ENCODE data around the gene CHD6. TPM values are rescaled to one million over a fixed set of nuclear protein-coding genes. Genes with fewer than 3 reads are reported as not detected.

Gene CHD6
- total RNA-seq, 2 donors from 2014 or later, result 16.5 to 21.4 TPM

GRCh38 chr20:41580350-41580749 lies 37.8 kb downstream of the CHD6 start:
- H3K27ac Mint-ChIP-seq, result no peak overlapping the region
- no peak for ATAC-seq (replicated peaks)
- no peaks in the 10 kb centered on the region for H3K9me3 Mint-ChIP-seq
- no peaks in the 10 kb centered on the region for H3K27me3 Mint-ChIP-seq
- H3K4me1 Mint-ChIP-seq, result peaks cover 12% of the 10 kb centered on the region
- H3K4me3 Mint-ChIP-seq, result no peak overlapping the region
- H3K36me3 Mint-ChIP-seq (ENCODE audit: low read depth), result peaks cover 9% of the 10 kb centered on the region

- H3K4me1 Mint-ChIP-seq, result peaks cover 22% of the 10 kb centered on the region
- H3K4me3 Mint-ChIP-seq, result no peak overlapping the region
- peak overlapping the region; percentile 1 for H3K27ac Mint-ChIP-seq
- no peaks in the 10 kb centered on the region for H3K9me3 Mint-ChIP-seq
- no peak for ATAC-seq (replicated peaks)
- no peaks in the 10 kb centered on the region for H3K36me3 Mint-ChIP-seq (ENCODE audit: low read depth)
- H3K27me3 Mint-ChIP-seq, result no peaks in the 10 kb centered on the region
Observed at GRCh38 chr20:41577129-41578009, 40.8 kb downstream of the CHD6 start.

- Mint-ChIP-seq H3K36me3 (ENCODE audit: low read depth) (no peaks in the 10 kb centered on the region), H3K4me3 (no peak overlapping the region), H3K27me3 (no peaks in the 10 kb centered on the region), H3K27ac (no peak overlapping the region), H3K9me3 (no peaks in the 10 kb centered on the region), H3K4me1 (peaks cover 33% of the 10 kb centered on the region)
- ATAC-seq (replicated peaks), result no peak
Observed at GRCh38 chr20:41575412-41575811, 42.8 kb downstream of the CHD6 start.

- H3K36me3 Mint-ChIP-seq (ENCODE audit: low read depth), result no peaks in the 10 kb centered on the region
- ATAC-seq (replicated peaks), result no peak
- H3K27me3 Mint-ChIP-seq, result no peaks in the 10 kb centered on the region
- no peak overlapping the region for H3K4me3 Mint-ChIP-seq
- no peak overlapping the region for H3K27ac Mint-ChIP-seq
- H3K9me3 Mint-ChIP-seq, result no peaks in the 10 kb centered on the region
- H3K4me1 Mint-ChIP-seq, result peaks cover 33% of the 10 kb centered on the region
Observed at GRCh38 chr20:41574802-41575389, 43.3 kb downstream of the CHD6 start.

- peak overlapping the region; percentile 23 for H3K4me3 Mint-ChIP-seq
- no peaks in the 10 kb centered on the region for H3K9me3 Mint-ChIP-seq
- H3K27ac Mint-ChIP-seq, result peak overlapping the region; percentile 34
- H3K27me3 Mint-ChIP-seq, result no peaks in the 10 kb centered on the region
- H3K36me3 Mint-ChIP-seq (ENCODE audit: low read depth), result no peaks in the 10 kb centered on the region
- no peak for ATAC-seq (replicated peaks)
- H3K4me1 Mint-ChIP-seq, result peaks cover 36% of the 10 kb centered on the region
Observed at GRCh38 chr20:41573955-41574354, 44.2 kb downstream of the CHD6 start.

GRCh38 chr20:41572010-41572572 lies 46.1 kb downstream of the CHD6 start:
- ATAC-seq (replicated peaks), result no peak
- peaks cover 29% of the 10 kb centered on the region for H3K4me1 Mint-ChIP-seq
- H3K9me3 Mint-ChIP-seq, result no peaks in the 10 kb centered on the region
- no peaks in the 10 kb centered on the region for H3K36me3 Mint-ChIP-seq (ENCODE audit: low read depth)
- no peaks in the 10 kb centered on the region for H3K27me3 Mint-ChIP-seq
- no peak overlapping the region for H3K4me3 Mint-ChIP-seq
- no peak overlapping the region for H3K27ac Mint-ChIP-seq

GRCh38 chr20:41571006-41571405 lies 47.2 kb downstream of the CHD6 start:
- ATAC-seq (replicated peaks), result no peak
- H3K4me1 Mint-ChIP-seq, result peaks cover 29% of the 10 kb centered on the region
- H3K9me3 Mint-ChIP-seq, result no peaks in the 10 kb centered on the region
- no peak overlapping the region for H3K27ac Mint-ChIP-seq
- H3K36me3 Mint-ChIP-seq (ENCODE audit: low read depth), result no peaks in the 10 kb centered on the region
- H3K27me3 Mint-ChIP-seq, result no peaks in the 10 kb centered on the region
- H3K4me3 Mint-ChIP-seq, result no peak overlapping the region

- Mint-ChIP-seq H3K4me3 (no peak overlapping the region), H3K4me1 (peaks cover 33% of the 10 kb centered on the region), H3K36me3 (ENCODE audit: low read depth) (no peaks in the 10 kb centered on the region), H3K27me3 (no peaks in the 10 kb centered on the region), H3K27ac (no peak overlapping the region), H3K9me3 (no peaks in the 10 kb centered on the region)
- no peak for ATAC-seq (replicated peaks)
Observed at GRCh38 chr20:41570557-41570956, 47.6 kb downstream of the CHD6 start.

GRCh38 chr20:41567615-41568014 lies 50.6 kb downstream of the CHD6 start:
- H3K36me3 Mint-ChIP-seq (ENCODE audit: low read depth), result no peaks in the 10 kb centered on the region
- no peak overlapping the region for H3K27ac Mint-ChIP-seq
- H3K27me3 Mint-ChIP-seq, result no peaks in the 10 kb centered on the region
- H3K4me3 Mint-ChIP-seq, result no peak overlapping the region
- H3K9me3 Mint-ChIP-seq, result no peaks in the 10 kb centered on the region
- ATAC-seq (replicated peaks), result no peak
- peaks cover 29% of the 10 kb centered on the region for H3K4me1 Mint-ChIP-seq

- no peaks in the 10 kb centered on the region for H3K9me3 Mint-ChIP-seq
- peaks cover 28% of the 10 kb centered on the region for H3K4me1 Mint-ChIP-seq
- H3K27me3 Mint-ChIP-seq, result no peaks in the 10 kb centered on the region
- ATAC-seq (replicated peaks), result no peak
- no peak overlapping the region for H3K27ac Mint-ChIP-seq
- no peaks in the 10 kb centered on the region for H3K36me3 Mint-ChIP-seq (ENCODE audit: low read depth)
- H3K4me3 Mint-ChIP-seq, result no peak overlapping the region
Observed at GRCh38 chr20:41566896-41567527, 51.2 kb downstream of the CHD6 start.

- peaks cover 44% of the 10 kb centered on the region for H3K4me1 Mint-ChIP-seq
- no peaks in the 10 kb centered on the region for H3K27me3 Mint-ChIP-seq
- H3K4me3 Mint-ChIP-seq, result no peak overlapping the region
- ATAC-seq (replicated peaks), result peak; percentile 35
- no peak overlapping the region for H3K27ac Mint-ChIP-seq
- H3K9me3 Mint-ChIP-seq, result no peaks in the 10 kb centered on the region
- no peaks in the 10 kb centered on the region for H3K36me3 Mint-ChIP-seq (ENCODE audit: low read depth)
Observed at GRCh38 chr20:41563087-41563486, 55.1 kb downstream of the CHD6 start.

GRCh38 chr20:41560970-41561369 lies 57.2 kb downstream of the CHD6 start:
- ATAC-seq (replicated peaks), result no peak
- Mint-ChIP-seq H3K4me1 (peaks cover 40% of the 10 kb centered on the region), H3K36me3 (ENCODE audit: low read depth) (peaks cover 14% of the 10 kb centered on the region), H3K4me3 (no peak overlapping the region), H3K9me3 (no peaks in the 10 kb centered on the region), H3K27ac (peak overlapping the region; percentile 26), H3K27me3 (no peaks in the 10 kb centered on the region)

GRCh38 chr20:41559658-41560057 lies 58.5 kb downstream of the CHD6 start:
- Mint-ChIP-seq H3K9me3 (no peaks in the 10 kb centered on the region), H3K36me3 (ENCODE audit: low read depth) (peaks cover 14% of the 10 kb centered on the region), H3K27ac (peak overlapping the region; percentile 26), H3K4me3 (no peak overlapping the region), H3K4me1 (peaks cover 34% of the 10 kb centered on the region), H3K27me3 (no peaks in the 10 kb centered on the region)
- no peak for ATAC-seq (replicated peaks)

- Mint-ChIP-seq H3K27ac (peak overlapping the region; percentile 52), H3K36me3 (ENCODE audit: low read depth) (peaks cover 38% of the 10 kb centered on the region)
Observed at GRCh38 chr20:41553142-41553879, 64.9 kb downstream of the CHD6 start.

More at GRCh38 chr20:41553142-41553879, 64.9 kb downstream of the CHD6 start:
- no peak for ATAC-seq (replicated peaks)
- Mint-ChIP-seq H3K4me3 (peak overlapping the region; percentile 10), H3K9me3 (peaks cover 8% of the 10 kb centered on the region), H3K4me1 (peaks cover 14% of the 10 kb centered on the region), H3K27me3 (no peaks in the 10 kb centered on the region)

All from activated T-helper 17 cell treated with anti-CD3 and anti-CD28 coated beads, Interleukin-2, amount 50 U/mL, for 72 hours (primary cell).